ENCODE data around the gene CYREN.
"Not testable (repeated sequence)": the region's sequence is repeated elsewhere in the genome, so short reads cannot be mapped to it uniquely, and the experiment has no call there.

Gene CYREN

GRCh38 chr7:135159359-135160085 lies 11.0 kb downstream of the CYREN start:
- no peak for DNase-seq (ENCODE audit: low read depth)

DNA sequence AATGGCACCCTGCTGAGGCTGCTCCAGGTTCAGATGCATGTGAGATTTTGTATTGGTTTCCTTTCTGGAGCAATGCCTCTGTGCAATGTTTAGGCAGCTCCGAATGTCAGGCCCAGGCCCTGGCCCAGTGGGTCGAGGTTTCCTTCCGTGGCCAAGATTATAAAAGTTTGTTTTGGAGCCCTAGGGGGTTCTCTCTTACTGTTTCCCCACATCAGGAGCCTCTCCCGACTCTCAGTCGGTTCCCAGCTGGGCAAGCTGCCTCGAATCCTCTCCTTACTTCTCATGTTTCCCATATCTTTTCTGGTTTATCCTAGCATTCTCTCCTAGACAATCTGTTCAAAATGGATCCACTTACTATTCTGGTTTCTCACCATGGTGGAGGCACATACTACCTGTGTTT lies 11.6 kb downstream of the CYREN start:
- no peak for DNase-seq (ENCODE audit: low read depth)

DNA sequence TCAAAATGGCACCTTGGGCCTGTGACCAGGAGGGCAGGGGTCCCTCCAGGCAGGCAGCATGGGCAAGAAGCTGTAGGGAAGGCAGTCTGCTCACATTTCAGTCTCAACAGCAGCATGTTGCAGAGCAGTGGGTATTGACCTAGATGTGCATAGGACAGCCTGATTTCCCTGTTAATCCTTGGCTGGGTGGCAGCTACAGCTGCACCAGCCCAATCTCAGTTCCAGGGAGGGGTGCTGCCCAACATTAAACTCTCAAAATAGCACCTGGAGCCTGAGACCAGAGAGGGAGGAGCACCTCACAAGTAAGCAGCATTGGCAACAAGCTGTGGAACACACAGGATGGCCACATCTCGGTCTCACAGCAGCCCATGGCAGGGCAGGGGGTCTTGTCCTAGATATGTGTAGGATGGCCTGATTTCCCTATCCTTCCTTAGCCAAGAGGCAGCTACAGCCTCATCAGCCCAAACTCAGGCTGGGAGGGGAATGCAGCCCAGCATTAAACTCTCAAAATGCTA lies 12.3 kb downstream of the CYREN start:
- no peak for DNase-seq (ENCODE audit: low read depth)

DNA sequence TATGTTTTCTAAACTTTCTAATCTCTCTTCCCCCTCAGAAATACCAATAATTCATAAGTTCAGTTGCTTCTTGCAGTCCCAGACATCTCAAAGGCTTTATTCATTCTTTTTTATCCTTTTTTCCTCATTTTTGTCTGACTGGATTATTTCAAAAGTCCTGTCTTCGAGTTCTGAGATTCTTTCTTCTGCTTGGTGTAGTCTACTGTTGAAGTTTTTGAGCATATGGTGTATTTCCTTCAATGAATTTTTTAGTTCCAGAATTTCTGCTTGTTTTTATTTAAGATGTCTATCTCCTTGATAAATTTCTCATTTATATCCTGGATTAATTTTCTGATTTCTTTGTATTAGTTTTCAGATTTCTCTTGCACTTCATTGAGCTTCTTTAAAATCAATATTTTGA lies 14.2 kb downstream of the CYREN start:
- no peak for DNase-seq (ENCODE audit: low read depth)

DNA sequence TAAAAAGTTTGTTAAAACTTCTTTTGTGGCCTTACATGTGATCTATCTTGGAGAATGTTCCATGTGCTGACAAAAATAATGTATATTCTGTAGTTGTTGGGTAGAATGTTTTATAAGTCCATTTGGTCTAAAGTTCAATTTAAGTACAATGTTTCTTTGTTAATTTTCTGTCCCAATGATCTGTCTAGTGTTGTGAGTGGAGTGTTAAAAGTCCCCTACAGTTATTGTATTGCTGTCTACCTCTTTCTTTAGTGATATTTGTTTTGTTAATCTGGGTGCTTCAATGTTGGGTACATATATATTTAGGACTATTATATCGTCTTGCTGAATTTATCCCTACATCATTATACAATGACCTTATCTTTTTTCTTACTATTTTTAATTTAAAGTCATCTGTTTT lies 15.8 kb downstream of the CYREN start:
- no peak for DNase-seq (ENCODE audit: low read depth)

- DNase-seq (ENCODE audit: low read depth), result no peak
These were observed 18.1 kb downstream of the CYREN start for GRCh38 chr7:135152442-135152841.

DNA sequence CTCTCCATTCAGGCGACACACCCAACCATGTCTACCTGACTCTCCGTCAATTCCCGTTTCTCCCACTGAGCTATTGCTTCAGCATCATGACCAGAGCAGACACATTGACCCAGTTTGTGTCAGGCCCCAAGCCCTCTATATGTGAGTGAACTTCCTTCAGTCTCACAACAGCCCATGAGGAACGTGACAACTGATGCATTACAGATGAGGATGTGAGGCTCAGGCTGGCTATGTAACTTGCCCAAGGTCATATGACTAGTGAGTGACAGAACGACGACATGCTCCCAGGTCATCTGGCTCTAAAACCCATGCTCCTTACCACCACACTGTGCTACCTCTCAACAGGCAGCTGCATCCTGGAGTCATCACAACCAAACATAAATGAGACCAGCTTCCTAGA lies 19.0 kb downstream of the CYREN start:
- no peak for DNase-seq (ENCODE audit: low read depth)

DNA sequence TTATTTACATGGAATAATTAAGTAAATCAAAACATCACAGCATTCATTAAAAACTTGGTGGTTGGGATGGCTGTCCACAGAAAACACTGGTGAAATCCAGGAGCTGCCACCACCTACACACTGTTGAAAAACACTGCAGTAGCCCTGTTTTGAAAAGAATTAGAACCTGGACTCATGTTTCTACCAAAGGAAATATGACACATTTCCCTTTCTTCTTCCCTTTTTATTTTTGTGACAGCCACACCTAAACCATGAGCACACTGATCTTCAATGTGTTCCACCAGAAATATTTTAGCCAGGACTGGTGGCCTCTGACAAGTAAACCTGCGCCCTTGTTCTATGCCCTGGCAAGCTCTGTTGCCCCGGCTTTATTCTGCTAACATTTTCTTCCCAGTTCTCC lies 19.4 kb downstream of the CYREN start:
- no peak for DNase-seq (ENCODE audit: low read depth)

DNA sequence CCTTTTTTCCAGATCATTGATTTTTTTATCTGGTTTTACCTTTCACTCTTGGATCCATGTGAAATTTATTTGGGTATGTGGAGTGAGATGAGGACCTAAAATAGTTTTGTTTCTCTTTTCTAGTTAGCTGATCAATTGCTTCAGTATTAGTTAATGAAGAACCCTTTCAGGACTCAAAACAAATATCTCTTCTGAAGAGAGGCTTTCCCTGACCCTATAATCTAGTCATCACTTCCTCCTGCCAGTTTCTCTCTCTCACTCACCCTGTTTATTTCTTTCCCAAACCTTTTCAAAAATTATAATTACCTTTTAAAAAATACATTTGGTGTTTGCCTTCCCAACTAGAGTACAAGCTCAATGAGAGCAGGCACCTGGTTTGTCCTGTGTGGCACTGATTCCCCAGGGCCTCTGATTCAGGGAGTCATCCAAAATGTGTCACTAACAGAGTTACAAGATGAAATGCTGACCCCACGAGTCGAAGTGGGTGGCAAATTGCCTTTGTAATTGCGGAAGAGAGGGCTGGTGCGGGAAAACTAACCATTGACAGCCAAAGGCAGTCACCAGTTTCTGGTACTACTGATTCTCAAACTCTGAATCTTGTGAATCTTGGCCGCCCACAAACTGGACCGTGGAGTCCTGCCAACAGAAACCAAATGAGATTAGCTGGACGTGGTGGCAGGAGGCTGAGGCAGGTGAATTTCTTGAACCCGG lies 20.3 kb downstream of the CYREN start:
- no peak for DNase-seq (ENCODE audit: low read depth)

GRCh38 chr7:135147899-135148721 lies 22.4 kb downstream of the CYREN start, which contains the start of gene TMEM140:
TMEM140 (plus strand) TSS chr7:135148072; CDS start chr7:135164442, 16,370 bp downstream.
- peak; percentile 26 for DNase-seq (ENCODE audit: low read depth)

DNA sequence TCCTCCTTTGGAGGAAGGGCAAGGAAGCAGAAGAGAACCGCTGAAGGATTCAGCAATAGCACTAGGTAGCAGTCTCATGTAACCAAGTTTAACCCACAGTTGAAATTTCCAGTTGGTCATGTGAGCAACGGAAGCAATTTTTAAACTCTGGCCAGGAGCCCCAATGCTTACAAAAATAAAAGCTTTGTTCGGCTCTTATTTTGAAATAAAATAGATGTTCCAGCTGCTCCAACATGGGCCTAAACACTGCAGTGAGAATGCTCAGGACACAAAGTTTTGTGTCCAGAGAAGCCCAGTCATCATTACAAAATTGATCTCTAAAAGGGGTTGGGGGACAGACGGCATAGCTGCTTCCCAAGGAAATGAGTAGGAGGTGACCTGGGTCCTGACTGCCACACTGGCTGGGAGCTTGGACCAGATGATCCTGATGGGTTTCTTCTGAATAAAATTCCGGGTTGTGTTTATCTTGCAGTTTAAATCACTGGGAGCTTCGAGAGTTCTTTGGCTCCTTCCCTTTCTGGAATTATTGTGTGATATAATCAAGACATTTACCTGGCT lies 23.1 kb downstream of the CYREN start:
- DNase-seq (ENCODE audit: low read depth), result peak; percentile 26

GRCh38 chr7:135143885-135144668 lies 26.4 kb downstream of the CYREN start:
- no peak for DNase-seq (ENCODE audit: low read depth)

DNA sequence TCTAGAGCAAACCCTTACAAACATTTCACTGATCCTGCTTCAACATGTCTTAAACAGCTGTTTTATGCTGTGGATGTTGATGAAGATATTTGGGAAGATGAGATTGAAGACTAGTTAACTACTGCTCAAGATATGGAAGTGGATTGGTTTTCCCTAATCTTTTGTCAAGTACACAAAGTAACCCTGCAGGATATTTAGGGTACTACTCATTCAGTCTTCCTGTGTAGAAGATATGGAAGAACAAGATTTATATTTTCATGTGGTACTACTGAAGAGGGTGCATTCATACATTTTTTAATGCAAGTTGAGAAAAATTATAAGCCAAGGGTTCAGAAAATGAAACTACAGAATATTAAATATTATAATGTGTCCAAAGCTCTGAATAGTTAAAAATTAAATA lies 40.9 kb downstream of the CYREN start:
- no peak for DNase-seq (ENCODE audit: low read depth)

GRCh38 chr7:135128931-135129330 lies 41.6 kb downstream of the CYREN start:
- DNase-seq (ENCODE audit: low read depth), result no peak

GRCh38 chr7:135124631-135125030 lies 45.9 kb downstream of the CYREN start:
- not testable (repeated sequence) for DNase-seq (ENCODE audit: low read depth)

- DNase-seq (ENCODE audit: low read depth), result no peak
These were observed 48.6 kb downstream of the CYREN start for GRCh38 chr7:135121868-135122267.

- DNase-seq (ENCODE audit: low read depth), result no peak
These were observed 53.4 kb downstream of the CYREN start for GRCh38 chr7:135117096-135117495.
